A549 (cell line): Measurements from ENCODE around the gene ZSCAN26. TPM values are rescaled to one million over a fixed set of nuclear protein-coding genes. Genes with fewer than 3 reads are reported as not detected.
A peak's percentile ranks its signal among the peaks of the same experiment; 100 is the strongest.

Source experiments
- ATAC-seq, 2 experiments: fragments of 200-7000 bp in 1 of 2; fragments of >200 bp in 1 of 2; cut with Nextera tagmentation in 1 of 2; cut with Tn5 transposase in 1 of 2; 3 replicates each; pipeline versions ENCODE4 v1.8.0 to v1.9.1; 2018 to 2020; ENCODE audit warnings: mild to moderate bottlenecking in 1 of 2, moderate library complexity in 1 of 2
- CTCF ChIA-PET: fragments of 300-600 bp; sonication (Branson Sonifier 250); formaldehyde crosslinking; extraction: SDS; loops from one replicate; lab custom pipeline; 2021; ENCODE audit warnings: antibody characterized with exemption, inconsistent platforms; lab: Yijun Ruan, JAX
- POLR2A ChIA-PET: fragments of 350-600 bp; formaldehyde crosslinking; extraction: SDS; loops from one replicate; lab custom pipeline; 2021; ENCODE audit warnings: antibody characterized with exemption, inconsistent platforms; lab: Yijun Ruan, JAX
- DNase-seq, 2 experiments: peaks; one replicate each; pipeline versions ENCODE4 v3.0.0 to v3.0.0-alpha.2; 2011 to 2016; ENCODE audit warnings: low read depth in 1 of 2, low spot score in 1 of 2
- FAIRE-seq: peaks from 2 replicates; lab custom pipeline; 2011; peaks lifted over from hg19 to GRCh38; lab: Jason Lieb, UNC
- H3K27ac ChIP-seq, 2 experiments: fragments of >200 bp; sonication (Bioruptor Twin); formaldehyde crosslinking; 3 replicates each; pipeline ENCODE4 v1.5.1; 2016 to 2017
- H3K4me1 ChIP-seq: fragments of >200 bp; sonication (Bioruptor Twin); formaldehyde crosslinking; 3 replicates; pipeline ENCODE4 v1.6.1; 2016
- H3K4me2 ChIP-seq: fragments of >200 bp; sonication (Bioruptor Twin); formaldehyde crosslinking; 3 replicates; pipeline ENCODE4 v1.6.1; 2016
- H3K4me3 ChIP-seq: fragments of >200 bp; sonication (Bioruptor Twin); formaldehyde crosslinking; 3 replicates; pipeline ENCODE4 v1.5.1; 2016
- H3K9me3 ChIP-seq: fragments of >200 bp; sonication (Bioruptor Twin); formaldehyde crosslinking; 3 replicates; pipeline ENCODE4 v1.6.1; 2016
- CHD4 ChIP-seq: fragments of 200-600 bp; sonication (generic); IDR thresholded peaks from 2 replicates; pipeline ENCODE4 v1.6.1; 2016; ENCODE audit warnings: antibody characterized with exemption, mild to moderate bottlenecking, borderline replicate concordance
- EHF ChIP-seq: fragments of 250-450 bp; sonication (Bioruptor Pico); IDR thresholded peaks from 2 replicates; pipeline ENCODE4 v1.5.0; 2020; ENCODE audit warnings: mild to moderate bottlenecking
- FOSB ChIP-seq: fragments of 250-450 bp; sonication (Bioruptor Pico); IDR thresholded peaks from 2 replicates; pipeline ENCODE4 v1.5.0; 2020; ENCODE audit warnings: mild to moderate bottlenecking, moderate library complexity
- FOSL2 ChIP-seq, 2 experiments: fragments of 450-650 bp in 1 of 2; fragments of >200 bp in 1 of 2; sonication (Bioruptor Twin) in 1 of 2; formaldehyde crosslinking; IDR thresholded peaks; 2 replicates each; pipeline versions ENCODE4 v1.5.0 to v1.6.1; 2016 to 2020; ENCODE audit warnings: mild to moderate bottlenecking in 1 of 2, moderate library complexity in 1 of 2
- FOXS1 ChIP-seq: fragments of 250-450 bp; sonication (Bioruptor Pico); IDR thresholded peaks from 2 replicates; pipeline ENCODE4 v1.5.0; 2020; ENCODE audit warnings: mild to moderate bottlenecking, moderate library complexity
- KDM1A ChIP-seq: fragments of 200-600 bp; sonication (generic); IDR thresholded peaks from 2 replicates; pipeline ENCODE4 v1.6.1; 2016; ENCODE audit warnings: low read depth, mild to moderate bottlenecking
- MAZ ChIP-seq: fragments of 150-350 bp; IDR thresholded peaks from 2 replicates; pipeline ENCODE4 v1.6.1; 2014; ENCODE audit warnings: antibody characterized with exemption, low read depth, low read length, borderline replicate concordance
- PHF8 ChIP-seq: fragments of 200-600 bp; sonication (generic); IDR thresholded peaks from 2 replicates; pipeline ENCODE4 v1.6.1; 2016; ENCODE audit warnings: low read depth, mild to moderate bottlenecking, antibody characterized with exemption, moderate library complexity, borderline replicate concordance
- POLR2AphosphoS2 ChIP-seq: conservative IDR thresholded peaks from 2 replicates; pipeline ENCODE4 v1.6.1; 2012; ENCODE audit warnings: low read length, improper control_type of control experiment, inconsistent platforms
- RARB ChIP-seq: fragments of 250-450 bp; sonication (Bioruptor Pico); IDR thresholded peaks from 2 replicates; pipeline ENCODE4 v1.8.0; 2021; ENCODE audit warnings: mild to moderate bottlenecking, moderate library complexity
- RNF2 ChIP-seq: fragments of 200-600 bp; sonication (generic); IDR thresholded peaks from 2 replicates; pipeline ENCODE4 v1.6.1; 2016; ENCODE audit warnings: low read depth, mild to moderate bottlenecking, antibody characterized with exemption, moderate library complexity, borderline replicate concordance
- TFCP2L1 ChIP-seq: fragments of 250-450 bp; sonication (Bioruptor Pico); IDR thresholded peaks from 2 replicates; pipeline ENCODE4 v1.5.0; 2021; ENCODE audit warnings: mild to moderate bottlenecking
- ZFP36 ChIP-seq: fragments of 450-650 bp; IDR thresholded peaks from 2 replicates; pipeline ENCODE4 v1.6.1; 2014; ENCODE audit warnings: borderline replicate concordance; ENCODE audit not compliant: partially characterized antibody
- ZSCAN20 ChIP-seq: fragments of 250-450 bp; sonication (Bioruptor Pico); IDR thresholded peaks from 2 replicates; pipeline ENCODE4 v1.8.0; 2022; ENCODE audit warnings: mild to moderate bottlenecking, moderate library complexity
- WGBS: methylation state at CpG from one replicate; pipeline ENCODE4 v1.1.6; 2017; ENCODE audit errors: missing lambda C conversion rate; 5-methylcytosine and 5-hydroxymethylcytosine counted together
- polyA plus RNA-seq, 4 experiments: library from polyadenylated mRNA; depleted of rRNA in 3 of 4; stranded (reverse); fragments of >200 nt; fragmentation: RNase III in 1 of 4; extraction: RNeasy Plus Mini Kit Qiagen cat#74134 plus additional on column Dnase treatment in 1 of 4; gene quantifications; 2 replicates in 3 of 4; 3 replicates in 1 of 4; pipeline ENCODE4 v1.2.3, GENCODE V29; 2011 to 2017
- TF ChIP-seq, protein P1 (sequence below): fragments of >200 bp; sonication (Bioruptor Twin); formaldehyde crosslinking; IDR thresholded peaks from 3 replicates; pipeline ENCODE4 v1.5.1; 2016
- TF ChIP-seq, protein P2 (sequence below): IDR thresholded peaks from 2 replicates; pipeline ENCODE4 v1.6.1; 2012; ENCODE audit warnings: low read depth, borderline replicate concordance

Gene ZSCAN26
- polyA plus RNA-seq, 2 of the 4 experiments (the other 2 are of a cell fraction), result 6.2 to 10.1 TPM

DNA sequence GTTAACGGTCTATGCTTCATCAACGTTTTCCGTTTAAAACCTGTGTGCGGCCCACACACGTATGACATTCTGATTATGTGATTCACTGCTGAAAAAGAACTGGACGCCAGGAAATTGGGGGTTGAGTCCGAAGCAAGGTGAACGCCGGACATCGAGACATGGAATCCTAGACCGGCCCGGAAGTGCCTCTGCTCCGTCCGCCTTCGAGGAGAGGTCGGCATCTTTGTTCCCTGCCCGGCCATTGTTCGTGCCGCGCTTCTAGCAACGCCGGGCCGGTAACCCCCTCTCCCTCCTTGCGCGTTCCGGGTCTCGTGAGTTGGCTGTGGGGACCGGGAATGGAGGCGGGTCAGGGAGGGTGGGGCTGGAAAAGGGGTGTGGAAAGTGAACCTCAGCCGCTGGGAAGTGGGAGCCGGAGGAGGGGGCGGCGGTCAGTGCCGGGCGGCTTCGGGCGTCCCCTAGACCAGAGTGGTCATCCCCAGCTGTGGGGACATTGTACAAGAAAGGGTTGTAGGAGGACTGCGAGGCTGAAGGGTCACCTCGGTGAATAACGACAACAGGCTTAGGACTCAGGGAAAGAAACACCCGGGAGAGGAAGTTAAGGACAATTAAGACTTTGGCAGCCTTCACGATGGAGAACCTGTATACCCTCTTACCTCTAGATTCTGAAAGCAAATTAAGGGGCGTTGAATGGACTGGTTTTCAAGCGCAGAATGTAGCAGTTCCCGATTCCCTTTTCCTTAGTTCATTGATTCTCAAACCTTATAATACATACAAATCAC lies 41.7 kb upstream of the ZSCAN26 start, which contains the start of gene ZSCAN9 (continued):
- TF ChIP-seq FOSL2 (IDR thresholded peaks at IDR 0.05), result no peak
- TF ChIP-seq FOSL2 (CRISPR knock-in tag; IDR thresholded peaks at IDR 0.05), result 0 out of 2 replicates have a peak, but pooled peaks have one; percentile 24
- no peak for TF ChIP-seq POLR2AphosphoS2
- no peak for TF ChIP-seq MAZ
- TF ChIP-seq FOSB (CRISPR knock-in tag), result no peak
- TF ChIP-seq RARB (CRISPR knock-in tag), result no peak
- TF ChIP-seq PHF8, result peak; percentile 34; the same call in 1 of the 2 replicates
- TF ChIP-seq, all 56 proteins: peak for 6

DNA sequence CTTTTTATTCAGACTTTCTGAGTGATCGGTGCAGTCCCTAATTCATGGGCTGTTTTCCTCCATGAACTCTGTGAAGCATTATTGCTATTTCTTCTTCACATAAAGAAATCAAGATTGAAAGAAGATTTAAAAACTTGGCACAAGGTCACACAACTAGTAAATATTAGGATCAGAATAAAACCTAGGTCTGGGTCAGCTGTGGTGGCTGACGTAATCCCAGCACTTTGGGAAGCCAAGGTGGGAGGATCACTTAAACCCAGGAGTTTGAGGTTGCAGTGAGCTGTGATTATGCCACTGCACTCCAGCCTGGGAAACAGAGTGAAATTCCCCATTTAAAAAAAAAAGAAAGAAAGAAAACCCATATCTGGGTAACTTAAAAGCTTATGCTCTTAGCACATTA lies 40.5 kb upstream of the ZSCAN26 start:
- CTCF ChIA-PET, result interaction anchor here (0.7 kb wide), 1 partner anchor 498 kb away, joined by 3 read pairs; no protein-coding TSS in a partner anchor
- peaks cover 11% of the 10 kb centered on the region; the same call in 2 of the 3 replicates for H3K4me1 ChIP-seq
- POLR2A ChIA-PET, result interaction anchor here (0.8 kb wide), 1 partner anchor 85 kb away, joined by 6 read pairs; the partner anchor contains the start of gene ZKSCAN8
- FAIRE-seq (no peak), ATAC-seq (no peak), DNase-seq (no peak)
- H3K4me2 ChIP-seq, result peak overlapping the region; percentile 89
- H3K27ac ChIP-seq, result no peak overlapping the region
- no peak overlapping the region for H3K4me3 ChIP-seq
- 91% methylated on average over 2 of the region's 2 CpGs for WGBS
- 0 out of 3 replicates have a peak, but pooled peaks cover 3% of the 10 kb centered on the region for H3K9me3 ChIP-seq
- no peak for TF ChIP-seq POLR2AphosphoS2
- no peak for TF ChIP-seq KDM1A
- TF ChIP-seq TFCP2L1, result no peak
- TF ChIP-seq, protein P1, sequence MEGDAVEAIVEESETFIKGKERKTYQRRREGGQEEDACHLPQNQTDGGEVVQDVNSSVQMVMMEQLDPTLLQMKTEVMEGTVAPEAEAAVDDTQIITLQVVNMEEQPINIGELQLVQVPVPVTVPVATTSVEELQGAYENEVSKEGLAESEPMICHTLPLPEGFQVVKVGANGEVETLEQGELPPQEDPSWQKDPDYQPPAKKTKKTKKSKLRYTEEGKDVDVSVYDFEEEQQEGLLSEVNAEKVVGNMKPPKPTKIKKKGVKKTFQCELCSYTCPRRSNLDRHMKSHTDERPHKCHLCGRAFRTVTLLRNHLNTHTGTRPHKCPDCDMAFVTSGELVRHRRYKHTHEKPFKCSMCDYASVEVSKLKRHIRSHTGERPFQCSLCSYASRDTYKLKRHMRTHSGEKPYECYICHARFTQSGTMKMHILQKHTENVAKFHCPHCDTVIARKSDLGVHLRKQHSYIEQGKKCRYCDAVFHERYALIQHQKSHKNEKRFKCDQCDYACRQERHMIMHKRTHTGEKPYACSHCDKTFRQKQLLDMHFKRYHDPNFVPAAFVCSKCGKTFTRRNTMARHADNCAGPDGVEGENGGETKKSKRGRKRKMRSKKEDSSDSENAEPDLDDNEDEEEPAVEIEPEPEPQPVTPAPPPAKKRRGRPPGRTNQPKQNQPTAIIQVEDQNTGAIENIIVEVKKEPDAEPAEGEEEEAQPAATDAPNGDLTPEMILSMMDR, result no peak
- TF ChIP-seq, protein P2, sequence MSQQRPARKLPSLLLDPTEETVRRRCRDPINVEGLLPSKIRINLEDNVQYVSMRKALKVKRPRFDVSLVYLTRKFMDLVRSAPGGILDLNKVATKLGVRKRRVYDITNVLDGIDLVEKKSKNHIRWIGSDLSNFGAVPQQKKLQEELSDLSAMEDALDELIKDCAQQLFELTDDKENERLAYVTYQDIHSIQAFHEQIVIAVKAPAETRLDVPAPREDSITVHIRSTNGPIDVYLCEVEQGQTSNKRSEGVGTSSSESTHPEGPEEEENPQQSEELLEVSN, result no peak
- TF ChIP-seq RNF2, result no peak
- no peak for TF ChIP-seq CHD4
- TF ChIP-seq ZFP36, result no peak

DNA sequence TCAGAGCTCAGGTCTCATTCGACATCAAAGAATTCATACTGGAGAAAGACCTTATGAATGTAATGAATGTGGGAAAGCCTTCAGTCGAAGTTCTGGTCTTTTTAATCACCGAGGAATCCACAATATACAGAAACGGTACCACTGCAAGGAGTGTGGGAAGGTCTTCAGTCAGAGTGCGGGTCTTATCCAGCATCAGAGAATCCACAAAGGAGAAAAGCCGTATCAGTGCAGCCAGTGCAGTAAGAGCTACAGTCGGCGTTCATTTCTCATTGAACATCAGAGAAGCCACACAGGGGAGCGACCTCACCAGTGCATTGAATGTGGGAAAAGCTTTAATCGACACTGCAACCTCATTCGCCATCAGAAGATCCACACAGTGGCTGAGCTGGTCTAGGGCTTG lies 34.2 kb upstream of the ZSCAN26 start:
- DNase-seq (no peak), FAIRE-seq (no peak), ATAC-seq (no peak)
- no peak overlapping the region for H3K27ac ChIP-seq
- no peak for TF ChIP-seq FOXS1 (CRISPR knock-in tag)
- no peak for TF ChIP-seq ZFP36
- TF ChIP-seq ZSCAN20 (CRISPR knock-in tag), result no peak
- no peak for TF ChIP-seq KDM1A
- TF ChIP-seq EHF (CRISPR knock-in tag), result no peak
- no peak overlapping the region for H3K4me3 ChIP-seq
- peaks cover 10% of the 10 kb centered on the region; the same call in 1 of the 3 replicates for H3K9me3 ChIP-seq
- POLR2A ChIA-PET, result interaction anchor here (0.9 kb wide), 1 partner anchor 14 kb away, joined by 3 read pairs; no protein-coding TSS in a partner anchor
- CTCF ChIA-PET, result interaction anchor here (1.4 to 1.5 kb wide), 2 partner anchors 123 to 124 kb away, joined by 4 read pairs; no protein-coding TSS in a partner anchor
- no peaks in the 10 kb centered on the region for H3K4me1 ChIP-seq
- 97% methylated on average over 11 of the region's 11 CpGs for WGBS
- no peak overlapping the region for H3K4me2 ChIP-seq
